Liver (tissue), 3 donors: ENCODE results near the gene RFT1.

ENCODE experiments used
- EGR1 ChIP-seq, 2 donors: IDR thresholded peaks; 2 replicates each; pipeline ENCODE4 v1.6.1; 2016 to 2018; ENCODE audit warnings: antibody characterized with exemption in 2 of 2, low read depth in 2 of 2
- GABPA ChIP-seq, 2 donors: IDR thresholded peaks in 1 of 2; conservative IDR thresholded peaks in 1 of 2; 2 replicates each; pipeline ENCODE4 v1.6.1; 2016; ENCODE audit warnings: antibody characterized with exemption in 2 of 2, mild to moderate bottlenecking in 1 of 2, moderate library complexity in 1 of 2
- MAX ChIP-seq: IDR thresholded peaks from 2 replicates; pipeline ENCODE4 v1.6.1; 2016; ENCODE audit warnings: antibody characterized with exemption
- RXRA ChIP-seq, 2 donors: IDR thresholded peaks; 2 replicates each; pipeline ENCODE4 v1.6.1; 2017 to 2018; ENCODE audit warnings: antibody characterized with exemption in 2 of 2, mild to moderate bottlenecking in 1 of 2
- SP1 ChIP-seq: IDR thresholded peaks from 2 replicates; pipeline ENCODE4 v1.6.1; 2018; ENCODE audit warnings: antibody characterized with exemption, mild to moderate bottlenecking
- YY1 ChIP-seq: IDR thresholded peaks from 2 replicates; pipeline ENCODE4 v1.6.1; 2016; ENCODE audit warnings: antibody characterized with exemption, mild to moderate bottlenecking
- ZBTB33 ChIP-seq: IDR thresholded peaks from 2 replicates; pipeline ENCODE4 v1.6.1; 2016; ENCODE audit warnings: antibody characterized with exemption
- TF ChIP-seq, protein P1 (sequence below): fragments of 150-350 bp; IDR thresholded peaks from 2 replicates; pipeline ENCODE4 v1.5.1; 2017; ENCODE audit warnings: improper control_type of control experiment, low read depth, low read length; ENCODE audit not compliant: missing input control
- donor health status: healthy.
- donor health status: healthy.

GRCh38 chr3:53102601-53103147 is 27.6 kb downstream of the RFT1 start:
- TF ChIP-seq GABPA (IDR thresholded peaks at IDR 0.05 in 1 of 2, conservative IDR thresholded peaks at IDR 0.05 in 1 of 2) (no peak), MAX (no peak), ZBTB33 (no peak), RXRA (IDR thresholded peaks at IDR 0.05) (no peak), YY1 (no peak), SP1 (no peak), EGR1 (IDR thresholded peaks at IDR 0.05; ENCODE audit: low read depth in 2 of 2) (no peak)
- TF ChIP-seq, protein P1, sequence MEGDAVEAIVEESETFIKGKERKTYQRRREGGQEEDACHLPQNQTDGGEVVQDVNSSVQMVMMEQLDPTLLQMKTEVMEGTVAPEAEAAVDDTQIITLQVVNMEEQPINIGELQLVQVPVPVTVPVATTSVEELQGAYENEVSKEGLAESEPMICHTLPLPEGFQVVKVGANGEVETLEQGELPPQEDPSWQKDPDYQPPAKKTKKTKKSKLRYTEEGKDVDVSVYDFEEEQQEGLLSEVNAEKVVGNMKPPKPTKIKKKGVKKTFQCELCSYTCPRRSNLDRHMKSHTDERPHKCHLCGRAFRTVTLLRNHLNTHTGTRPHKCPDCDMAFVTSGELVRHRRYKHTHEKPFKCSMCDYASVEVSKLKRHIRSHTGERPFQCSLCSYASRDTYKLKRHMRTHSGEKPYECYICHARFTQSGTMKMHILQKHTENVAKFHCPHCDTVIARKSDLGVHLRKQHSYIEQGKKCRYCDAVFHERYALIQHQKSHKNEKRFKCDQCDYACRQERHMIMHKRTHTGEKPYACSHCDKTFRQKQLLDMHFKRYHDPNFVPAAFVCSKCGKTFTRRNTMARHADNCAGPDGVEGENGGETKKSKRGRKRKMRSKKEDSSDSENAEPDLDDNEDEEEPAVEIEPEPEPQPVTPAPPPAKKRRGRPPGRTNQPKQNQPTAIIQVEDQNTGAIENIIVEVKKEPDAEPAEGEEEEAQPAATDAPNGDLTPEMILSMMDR, result no peak
